Rectal smooth muscle tissue (tissue), 1 donor: ENCODE data around the gene PNPLA5.

Source experiments
- H3K27ac ChIP-seq: one replicate; pipeline ENCODE4 v1.7.0; 2013; ENCODE audit warnings: low read depth, low read length, inconsistent platforms
- H3K27me3 ChIP-seq: one replicate; pipeline ENCODE4 v1.7.0; 2013; ENCODE audit warnings: low read length; ENCODE audit not compliant: control insufficient read depth, insufficient read depth
- H3K36me3 ChIP-seq: one replicate; pipeline ENCODE4 v1.7.0; 2013; ENCODE audit warnings: low read length; ENCODE audit not compliant: control insufficient read depth, insufficient read depth
- H3K4me1 ChIP-seq: one replicate; pipeline ENCODE4 v1.7.0; 2013; ENCODE audit warnings: low read length; ENCODE audit not compliant: control insufficient read depth, insufficient read depth
- H3K4me3 ChIP-seq: one replicate; pipeline ENCODE4 v1.7.0; 2013; ENCODE audit warnings: low read length
- H3K9ac ChIP-seq: one replicate; pipeline ENCODE4 v1.7.0; 2013; ENCODE audit warnings: low read length

PNPLA5 gene

DNA sequence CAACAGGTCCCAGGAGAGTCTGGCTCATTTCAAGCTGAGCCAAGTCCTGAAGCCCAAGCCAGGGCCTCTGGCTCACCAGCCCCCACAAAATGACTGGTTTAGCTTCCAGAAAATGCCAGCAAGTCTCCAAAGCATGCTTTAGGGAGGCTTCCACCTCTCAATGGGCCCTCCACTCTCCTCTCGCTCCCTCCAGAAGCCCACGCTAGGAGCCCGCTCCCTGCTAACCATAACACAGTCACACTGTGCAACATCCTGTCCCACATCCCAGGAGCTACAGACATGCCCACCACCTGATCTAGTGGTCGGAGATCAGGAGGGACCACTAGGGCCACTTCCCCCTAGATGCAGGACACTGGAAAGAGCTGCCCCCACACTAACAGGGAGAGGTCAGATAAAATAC, 36.4 kb downstream of the PNPLA5 start:
- Histone ChIP-seq H3K9ac (no peak overlapping the region), H3K27me3 (no peaks in the 10 kb centered on the region), H3K4me3 (no peak overlapping the region), H3K27ac (no peak overlapping the region), H3K36me3 (no peaks in the 10 kb centered on the region), H3K4me1 (no peaks in the 10 kb centered on the region)

DNA sequence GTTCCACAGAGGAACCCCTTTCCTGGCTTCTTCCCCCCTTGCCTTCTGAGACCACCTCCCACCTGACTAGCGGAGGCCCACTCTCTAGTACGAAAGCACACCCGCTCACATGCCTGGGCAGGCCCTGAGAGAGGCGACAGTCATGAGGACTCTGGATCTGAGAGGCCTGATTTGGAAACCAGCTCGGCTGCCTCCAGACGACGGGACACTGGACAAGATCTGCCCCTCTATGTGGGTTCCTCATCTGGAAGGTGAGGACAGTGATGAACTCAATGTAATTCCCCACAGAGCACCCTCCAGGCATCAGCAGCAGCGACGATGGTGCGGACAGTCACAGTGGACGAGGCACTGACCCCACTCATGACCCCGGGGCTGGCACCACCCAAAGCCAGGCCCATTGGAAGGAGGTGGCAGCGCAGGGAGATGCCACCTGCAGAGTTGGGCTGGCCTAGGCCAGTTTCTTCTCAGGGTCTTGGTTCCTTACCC, 37.0 kb downstream of the PNPLA5 start:
- no peaks in the 10 kb centered on the region for H3K4me1 ChIP-seq
- no peak overlapping the region for H3K4me3 ChIP-seq
- H3K27ac ChIP-seq, result no peak overlapping the region
- H3K36me3 ChIP-seq, result no peaks in the 10 kb centered on the region
- H3K27me3 ChIP-seq, result no peaks in the 10 kb centered on the region
- no peak overlapping the region for H3K9ac ChIP-seq

DNA sequence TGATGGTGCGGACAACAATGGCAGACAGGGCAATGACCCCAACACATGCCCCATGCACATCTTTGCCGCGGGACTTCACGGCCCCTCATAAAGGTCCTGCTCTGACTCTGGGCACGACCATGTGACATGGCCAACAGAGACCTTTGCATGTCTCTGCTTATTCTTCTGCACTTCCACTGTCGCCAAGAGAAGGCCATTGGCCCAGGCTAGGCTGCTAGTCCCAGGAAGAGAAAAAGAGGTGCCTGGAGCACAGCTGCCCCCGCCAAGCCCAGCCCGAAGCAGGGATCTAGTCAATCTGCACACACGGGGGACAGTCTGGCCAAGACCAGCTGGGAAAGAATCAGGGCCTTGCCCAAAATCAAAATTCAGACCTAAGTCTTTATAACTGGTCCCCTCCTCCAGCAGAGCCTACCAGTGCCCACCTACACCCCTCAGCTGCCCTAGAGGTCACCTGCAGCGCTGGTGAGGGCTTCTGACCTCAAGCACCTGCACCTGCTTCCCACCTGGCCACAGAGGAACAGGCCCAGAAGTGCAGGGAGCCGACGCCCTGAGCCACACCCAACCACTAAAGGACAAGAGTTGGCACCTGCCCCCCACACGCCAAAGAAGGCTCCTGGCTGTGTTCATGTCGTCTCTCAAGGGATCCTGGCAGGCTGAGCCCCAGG, 37.6 kb downstream of the PNPLA5 start:
- Histone ChIP-seq H3K36me3 (no peaks in the 10 kb centered on the region), H3K27me3 (no peaks in the 10 kb centered on the region), H3K9ac (no peak overlapping the region), H3K4me1 (no peaks in the 10 kb centered on the region), H3K27ac (no peak overlapping the region), H3K4me3 (no peak overlapping the region)

DNA sequence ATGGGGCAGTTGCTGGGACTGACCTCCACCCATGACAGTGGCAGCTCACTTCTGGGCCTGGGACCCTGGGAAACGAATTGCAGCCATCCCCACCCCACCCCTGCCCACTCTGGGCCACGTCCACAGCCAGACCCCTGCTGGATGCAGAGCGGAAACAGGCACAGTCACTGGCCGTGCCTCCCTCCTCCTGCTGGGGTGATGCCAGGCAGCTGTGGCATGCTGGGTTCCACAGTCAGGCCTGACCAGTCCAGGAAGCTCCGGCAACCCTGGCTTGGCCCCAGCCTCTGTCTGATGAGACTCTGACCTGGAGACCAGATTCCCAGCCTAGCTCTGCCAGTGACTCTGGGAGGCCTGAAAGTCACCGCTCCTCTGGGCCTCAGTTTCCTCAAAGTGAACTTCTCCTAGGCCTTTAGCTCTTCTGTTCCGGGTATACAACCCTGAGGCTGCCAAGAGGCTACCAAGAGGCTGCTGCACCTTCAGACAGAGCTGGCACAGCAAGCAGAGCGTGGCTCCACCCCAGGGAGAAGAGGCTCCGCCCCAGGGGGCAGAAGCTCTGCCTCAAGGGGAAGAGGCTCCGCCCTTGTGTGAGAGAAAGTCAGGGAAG, 38.4 kb downstream of the PNPLA5 start:
- Histone ChIP-seq H3K4me3 (no peak overlapping the region), H3K27me3 (peaks cover 1% of the 10 kb centered on the region), H3K4me1 (no peaks in the 10 kb centered on the region), H3K9ac (no peak overlapping the region), H3K27ac (no peak overlapping the region), H3K36me3 (no peaks in the 10 kb centered on the region)

DNA sequence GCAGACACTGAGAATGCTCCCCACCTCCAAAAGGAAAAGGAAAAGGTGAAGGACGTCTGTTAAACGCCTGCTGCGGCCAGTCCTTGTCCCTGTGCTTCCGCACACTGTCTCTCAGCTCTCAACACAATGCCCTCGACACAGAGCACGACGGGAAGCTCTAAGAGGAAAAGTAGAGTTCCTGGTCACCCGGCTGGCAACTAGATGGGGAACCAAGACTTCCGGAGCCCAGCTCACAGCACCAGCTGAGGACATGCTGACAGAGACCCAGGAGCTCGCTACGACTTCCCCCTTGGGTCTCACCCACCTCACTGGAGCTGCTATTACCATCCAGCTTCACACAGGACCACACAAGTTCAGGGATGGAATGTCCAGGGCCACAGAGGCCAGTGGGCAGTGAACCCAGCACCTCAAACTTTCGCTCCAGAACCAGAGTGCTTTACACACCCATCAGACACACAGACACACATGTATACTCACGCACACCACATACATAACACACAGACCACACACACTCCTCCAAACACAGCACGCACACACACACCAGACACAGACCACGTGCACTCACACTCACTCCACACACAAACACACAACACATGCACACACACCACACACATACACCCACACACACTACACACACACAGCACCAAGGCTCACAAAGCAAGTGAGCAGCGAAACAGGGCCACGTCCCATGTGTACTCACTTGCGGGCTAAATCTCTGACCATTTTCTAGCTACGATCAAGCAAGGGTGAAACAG, 39.1 kb downstream of the PNPLA5 start:
- H3K36me3 ChIP-seq, result no peaks in the 10 kb centered on the region
- H3K4me1 ChIP-seq, result no peaks in the 10 kb centered on the region
- no peak overlapping the region for H3K9ac ChIP-seq
- H3K4me3 ChIP-seq, result no peak overlapping the region
- H3K27ac ChIP-seq, result no peak overlapping the region
- peaks cover 4% of the 10 kb centered on the region for H3K27me3 ChIP-seq

DNA sequence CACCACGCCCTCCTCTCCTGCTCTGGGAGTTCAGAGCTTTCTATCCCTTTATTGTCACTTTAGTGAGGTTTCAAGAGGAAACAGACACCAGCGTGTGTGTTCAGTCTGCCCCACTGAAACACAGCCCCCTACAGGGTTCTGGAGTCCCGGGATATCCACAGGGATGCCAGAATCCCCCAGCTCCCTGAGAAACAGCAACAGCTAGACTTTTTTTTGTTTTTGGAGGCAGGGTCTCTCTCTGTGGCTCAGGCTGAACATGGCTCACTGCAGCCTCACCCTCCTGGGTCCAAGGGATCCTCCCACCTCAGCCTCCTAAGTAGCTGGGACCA, 39.9 kb downstream of the PNPLA5 start:
- H3K27me3 ChIP-seq, result peaks cover 4% of the 10 kb centered on the region
- H3K4me1 ChIP-seq, result no peaks in the 10 kb centered on the region
- H3K4me3 ChIP-seq, result no peak overlapping the region
- no peak overlapping the region for H3K27ac ChIP-seq
- no peak overlapping the region for H3K9ac ChIP-seq
- H3K36me3 ChIP-seq, result no peaks in the 10 kb centered on the region

DNA sequence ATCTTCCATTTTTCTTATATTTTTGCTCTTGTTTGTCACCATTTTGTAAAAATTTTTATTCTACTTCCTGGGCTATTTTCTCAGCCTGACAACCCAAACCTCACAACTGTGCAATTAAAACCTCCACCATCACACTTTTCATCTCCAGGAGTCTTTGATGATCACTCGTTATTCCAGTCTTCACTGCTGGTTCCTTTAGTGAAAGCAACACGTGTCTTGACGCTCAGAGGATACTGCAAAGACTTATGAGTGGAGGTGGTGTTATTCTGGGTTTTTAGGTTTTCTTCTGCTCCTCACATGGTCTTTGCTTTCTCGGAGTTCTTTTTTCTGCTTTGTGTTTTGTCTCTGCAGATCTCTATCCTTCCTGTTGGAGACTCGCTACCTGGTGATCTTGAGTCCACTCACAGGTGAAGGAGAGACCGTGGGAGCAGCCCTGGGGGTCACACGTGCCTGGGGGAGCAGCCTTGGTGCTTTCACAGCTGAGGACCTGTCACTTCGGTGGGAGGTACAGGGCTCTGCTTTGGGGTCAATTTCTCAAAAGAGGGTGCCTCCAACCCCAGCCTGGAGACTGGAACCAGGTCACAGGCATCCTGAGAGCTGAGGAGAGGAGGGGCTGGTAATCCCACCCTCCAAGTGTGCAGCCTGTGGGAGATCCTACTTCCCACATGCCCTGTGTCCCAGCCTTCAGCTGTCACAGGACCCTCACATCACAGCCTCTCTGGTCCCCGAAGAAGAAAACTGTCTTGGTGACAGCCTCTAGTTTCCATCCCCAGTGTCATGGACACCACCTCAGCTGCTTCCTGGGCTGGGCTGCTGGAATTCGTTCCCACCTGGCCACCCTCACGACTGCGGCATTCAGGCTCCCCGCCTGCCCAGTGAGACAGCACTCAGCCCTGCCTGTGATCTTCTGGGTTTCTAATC, 40.5 kb downstream of the PNPLA5 start:
- peaks cover 4% of the 10 kb centered on the region for H3K27me3 ChIP-seq
- no peak overlapping the region for H3K9ac ChIP-seq
- H3K27ac ChIP-seq, result no peak overlapping the region
- no peak overlapping the region for H3K4me3 ChIP-seq
- no peaks in the 10 kb centered on the region for H3K36me3 ChIP-seq
- no peaks in the 10 kb centered on the region for H3K4me1 ChIP-seq

DNA sequence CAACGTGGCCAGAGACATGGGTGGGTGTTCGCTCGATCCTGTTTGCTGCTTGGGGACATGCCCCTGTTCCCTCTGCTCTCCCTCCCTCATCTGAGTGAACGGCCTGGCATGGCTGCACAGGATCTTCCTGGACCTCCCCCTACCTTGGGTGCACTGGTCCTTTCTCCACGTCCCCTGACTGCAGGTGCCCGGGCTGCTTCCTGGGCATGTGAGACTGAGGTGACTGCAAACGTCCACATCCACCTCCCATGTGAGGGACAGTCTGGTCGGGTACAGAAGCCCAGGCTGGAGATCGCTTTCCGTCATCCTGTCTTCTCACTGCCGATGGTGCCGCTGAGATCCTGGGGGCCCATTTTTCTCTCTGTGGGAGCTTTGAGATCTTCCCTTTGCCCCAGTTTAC, 41.3 kb downstream of the PNPLA5 start:
- H3K4me3 ChIP-seq, result no peak overlapping the region
- H3K4me1 ChIP-seq, result no peaks in the 10 kb centered on the region
- peaks cover 4% of the 10 kb centered on the region for H3K27me3 ChIP-seq
- no peaks in the 10 kb centered on the region for H3K36me3 ChIP-seq
- no peak overlapping the region for H3K9ac ChIP-seq
- no peak overlapping the region for H3K27ac ChIP-seq

DNA sequence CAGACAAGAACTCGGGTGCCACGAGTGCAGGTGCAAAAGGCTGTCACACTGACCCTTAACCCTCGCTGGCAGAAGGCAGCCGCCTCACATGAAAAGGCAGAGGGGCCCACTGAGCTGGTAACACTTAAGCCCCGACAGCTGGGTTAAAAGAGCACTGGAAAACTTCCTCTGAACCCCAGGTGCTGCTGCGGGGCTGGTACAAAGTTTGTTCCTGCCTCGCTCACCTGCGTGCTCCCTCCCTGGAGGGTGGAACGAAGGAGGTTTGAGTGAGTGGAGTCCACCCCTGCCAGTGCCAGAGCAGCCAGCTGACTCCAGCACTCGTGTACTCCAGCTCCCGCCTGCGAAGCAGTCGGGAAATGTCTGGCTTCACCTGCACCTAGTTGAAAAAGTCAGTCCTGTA, 42.1 kb downstream of the PNPLA5 start:
- Histone ChIP-seq H3K4me3 (no peak overlapping the region), H3K4me1 (no peaks in the 10 kb centered on the region), H3K27ac (no peak overlapping the region), H3K27me3 (peaks cover 4% of the 10 kb centered on the region), H3K9ac (no peak overlapping the region), H3K36me3 (no peaks in the 10 kb centered on the region)

DNA sequence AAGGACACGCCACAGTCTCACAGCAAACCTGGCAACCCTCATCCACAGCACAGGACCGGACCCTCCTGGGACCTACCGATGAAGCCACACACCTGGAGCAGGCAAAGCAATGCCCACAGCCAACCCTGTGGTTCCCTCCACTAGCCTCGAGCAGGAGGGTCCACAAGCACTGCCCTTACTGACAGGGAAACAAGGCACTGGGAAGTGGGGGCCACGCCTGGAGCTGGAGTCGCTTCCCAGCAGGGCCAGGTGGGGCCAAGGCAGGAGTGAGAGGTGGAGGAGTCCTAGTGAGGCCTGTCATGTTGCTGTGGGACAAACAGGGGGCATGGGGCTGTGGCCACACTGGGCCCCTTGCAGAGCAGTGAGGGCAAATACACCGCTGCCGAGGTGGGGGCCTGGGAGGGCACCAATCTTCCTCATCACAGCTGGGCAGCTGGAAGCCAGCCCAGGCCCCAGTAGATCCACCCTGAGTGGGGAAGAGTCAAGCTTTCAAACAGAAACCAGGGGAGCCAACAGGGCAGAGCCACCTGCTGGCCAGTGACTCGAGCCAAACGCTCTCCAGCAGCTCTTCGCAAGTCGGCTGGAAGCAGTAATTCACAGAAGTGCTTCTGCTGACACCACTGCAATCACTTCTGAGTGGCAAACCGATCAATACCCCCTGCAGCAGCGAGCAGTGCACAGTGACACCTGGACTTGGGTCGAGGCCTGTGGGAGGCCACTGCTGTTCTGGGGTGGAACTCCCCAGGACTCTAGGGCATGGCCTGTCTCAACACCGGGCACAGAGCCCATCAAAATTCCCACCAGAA, 43.2 kb downstream of the PNPLA5 start:
- Histone ChIP-seq H3K4me3 (no peak overlapping the region), H3K9ac (no peak overlapping the region), H3K27me3 (peaks cover 4% of the 10 kb centered on the region), H3K27ac (no peak overlapping the region), H3K4me1 (no peaks in the 10 kb centered on the region), H3K36me3 (no peaks in the 10 kb centered on the region)

DNA sequence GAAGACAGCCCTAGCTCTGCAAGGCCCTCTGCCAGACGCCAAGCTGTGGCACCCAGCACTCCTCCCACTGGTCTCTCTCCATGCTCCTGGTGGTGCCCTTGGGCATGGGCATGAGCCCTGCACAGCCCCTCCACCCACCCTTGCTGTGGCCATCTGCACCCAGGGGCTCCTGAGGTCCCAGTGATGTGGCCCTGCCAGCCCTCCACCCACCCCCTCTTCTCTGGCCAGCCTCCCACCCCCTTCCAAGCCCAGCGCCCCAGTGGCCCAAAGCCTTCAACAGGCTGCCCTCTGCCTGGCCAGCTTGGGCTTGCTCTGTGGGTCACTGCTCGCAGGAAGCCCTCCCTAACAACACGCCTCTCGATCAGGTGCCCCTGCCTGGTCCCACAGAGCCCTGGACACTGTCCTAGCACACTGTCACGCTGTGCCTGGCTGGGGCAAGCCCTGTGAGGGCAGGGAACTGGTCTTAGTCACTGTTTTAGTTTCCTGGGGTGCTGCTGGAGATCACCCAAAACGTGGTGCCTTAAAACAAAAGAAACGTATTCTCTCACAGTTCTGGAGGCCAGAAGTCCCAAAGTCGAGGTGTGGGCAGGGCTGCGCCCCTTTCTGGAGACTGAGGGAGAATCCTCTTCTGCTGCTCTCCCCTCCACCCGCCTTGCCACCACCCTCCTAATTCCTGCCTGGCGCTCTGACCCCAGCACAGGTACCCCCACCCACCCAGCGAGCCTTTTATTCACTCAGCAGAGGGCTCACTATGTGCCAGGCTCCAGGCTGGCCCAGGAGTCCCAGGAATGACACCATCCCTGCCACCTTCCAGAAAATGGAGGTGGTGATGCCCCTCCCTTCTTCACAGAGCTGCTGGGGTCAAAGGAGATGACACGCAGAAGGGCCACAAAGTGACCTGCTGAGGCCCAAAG, 44.2 kb downstream of the PNPLA5 start:
- no peaks in the 10 kb centered on the region for H3K36me3 ChIP-seq
- no peak overlapping the region for H3K27ac ChIP-seq
- peaks cover 4% of the 10 kb centered on the region for H3K27me3 ChIP-seq
- H3K4me1 ChIP-seq, result no peaks in the 10 kb centered on the region
- no peak overlapping the region for H3K9ac ChIP-seq
- no peak overlapping the region for H3K4me3 ChIP-seq
